Activated CD4-positive, alpha-beta T cell treated with anti-CD3 and anti-CD28 coated beads for 24 hours (primary cell): ENCODE measurements around the gene KLHDC7B.

Experiments
- DNase-seq, 2 donors: peaks; one replicate each; pipeline ENCODE4 v3.0.0-alpha.2; 2020; ENCODE audit warnings: low read depth in 2 of 2

The KLHDC7B gene

DNA sequence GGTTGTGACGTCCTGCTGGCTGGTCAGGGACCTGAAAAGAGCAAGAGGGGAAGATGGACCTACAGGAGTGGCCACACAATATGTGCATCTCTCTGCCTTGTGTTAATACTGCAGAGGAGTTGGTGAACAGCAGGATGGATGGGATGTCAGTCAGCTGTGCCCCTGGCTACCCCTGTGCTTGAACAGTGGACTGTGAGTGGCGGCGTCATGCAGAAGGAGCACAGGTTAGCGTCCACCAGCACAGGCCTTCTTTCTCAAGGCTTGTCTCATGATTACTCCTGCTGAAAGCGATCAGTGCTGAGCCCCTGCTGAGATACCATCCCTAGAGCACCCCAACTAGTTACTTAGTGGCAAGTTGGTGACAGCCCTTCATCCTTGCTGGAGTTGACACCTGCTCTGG lies 40.7 kb downstream of the KLHDC7B start:
- no peak for DNase-seq

DNA sequence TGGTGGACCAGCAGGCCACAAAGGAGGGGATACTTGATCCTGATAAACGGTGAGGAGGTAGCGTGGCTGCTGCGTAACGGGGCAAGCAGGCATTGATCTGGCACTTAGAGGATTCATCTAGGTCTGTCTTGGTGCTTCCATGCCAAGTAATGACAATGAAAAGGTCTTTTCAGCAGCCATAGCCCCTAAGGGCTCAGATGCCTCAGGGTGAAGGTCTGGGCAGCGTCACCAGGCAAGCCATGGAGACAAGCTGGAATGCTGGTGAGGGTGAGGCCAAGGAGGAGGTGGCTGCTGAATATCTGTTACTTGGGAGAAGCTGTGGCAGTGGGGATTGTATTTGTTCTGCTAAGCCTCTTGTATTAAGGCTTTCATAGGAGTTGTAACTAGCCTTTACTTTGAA lies 41.7 kb downstream of the KLHDC7B start:
- no peak for DNase-seq

DNA sequence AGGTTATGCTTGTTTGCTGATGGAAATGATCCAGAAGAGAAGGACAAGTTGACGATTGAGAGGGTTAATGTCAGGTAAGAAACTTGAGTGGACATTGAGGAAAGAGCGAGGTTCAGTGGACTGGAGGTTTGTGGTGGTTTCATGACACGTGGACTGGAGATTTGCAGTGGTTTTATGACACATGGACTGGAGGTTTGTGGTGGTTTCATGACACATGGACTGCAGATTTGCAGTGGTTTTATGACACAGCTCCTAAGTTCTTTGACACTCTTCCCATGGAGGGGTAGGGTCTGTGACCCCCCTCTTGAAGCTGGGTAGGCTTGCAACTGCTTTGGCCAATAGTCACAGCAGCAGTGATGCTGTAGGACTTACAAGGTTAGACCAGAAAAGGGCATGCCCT lies 49.5 kb downstream of the KLHDC7B start:
- no peak for DNase-seq

DNA sequence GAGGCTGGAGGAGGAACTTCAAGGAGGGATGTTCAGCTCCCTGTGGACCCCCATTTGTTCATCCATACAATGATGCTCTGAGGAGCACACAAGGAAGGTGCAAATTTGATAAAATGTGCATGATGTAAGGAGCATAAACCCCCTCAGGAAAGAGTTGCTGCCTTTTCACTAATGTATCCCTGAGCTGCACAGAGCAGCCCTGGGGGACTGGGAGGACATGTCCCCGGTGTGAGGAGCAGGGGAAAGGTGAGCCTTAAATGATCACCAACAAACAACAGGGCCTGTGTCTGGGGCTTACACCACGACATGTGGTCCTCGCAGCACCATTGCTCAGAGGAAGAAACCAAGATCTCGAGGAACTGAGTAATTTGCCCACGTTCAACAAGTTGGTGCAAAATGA lies 51.4 kb downstream of the KLHDC7B start:
- DNase-seq = no peak

GRCh38 chr22:50599816-50600455 lies 54.2 kb downstream of the KLHDC7B start:
- peak; percentile 34 to 38 for DNase-seq

DNA sequence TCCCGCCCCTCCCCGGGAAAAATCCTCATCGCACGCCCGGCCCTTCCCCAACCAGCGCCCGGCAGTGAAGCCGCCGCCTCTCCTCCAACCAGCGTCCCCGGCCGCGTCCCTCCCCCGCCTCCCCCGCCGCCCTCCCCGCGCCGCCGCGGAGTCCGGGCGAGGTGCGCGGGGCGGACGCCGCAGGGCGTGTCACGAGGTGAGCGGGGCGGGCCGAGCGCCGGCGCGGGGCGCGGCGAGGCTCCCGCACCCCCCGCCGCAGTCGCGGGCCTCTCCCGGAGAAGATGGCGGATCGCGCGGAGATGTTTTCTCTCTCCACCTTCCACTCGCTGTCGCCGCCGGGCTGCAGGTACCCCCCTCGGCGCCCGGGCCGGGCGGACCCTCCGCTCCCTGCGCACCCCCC lies 54.8 kb downstream of the KLHDC7B start, which contains the start of gene MAPK8IP2:
Gene MAPK8IP2 (plus strand): TSS at position 256 of the 400 bp plus-strand sequence. CDS start 26 bp downstream, at position 282.
- no peak for DNase-seq
